NOMO-1 treated with DMSO at 0.1 percent for 48 hours (cell line): ENCODE results near the gene DUS2.
A peak's percentile ranks its signal among the peaks of the same experiment; 100 is the strongest.
"Not testable (repeated sequence)": the region's sequence is repeated elsewhere in the genome, so short reads cannot be mapped to it uniquely, and the experiment has no call there.

ENCODE experiments used
- DNase-seq: peaks from one replicate; lab custom pipeline; 2025; ENCODE audit not compliant: unreplicated experiment; lab: John Stamatoyannopoulos, UW

Gene DUS2

GRCh38 chr16:68116256-68116867, 93.3 kb downstream of the DUS2 start:
- peak; percentile 34 for DNase-seq

GRCh38 chr16:68117884-68118283, 94.8 kb downstream of the DUS2 start:
- peak; percentile 11 for DNase-seq

GRCh38 chr16:68118954-68119353, 95.9 kb downstream of the DUS2 start:
- DNase-seq = not testable (repeated sequence)

GRCh38 chr16:68120496-68120895, 97.4 kb downstream of the DUS2 start:
- DNase-seq = not testable (repeated sequence)

GRCh38 chr16:68126395-68126794, 103.3 kb downstream of the DUS2 start:
- DNase-seq = no peak

- no peak for DNase-seq
These were observed 105.7 kb downstream of the DUS2 start for GRCh38 chr16:68128577-68129305.
